Measurements from ENCODE around the gene PSMB9. TPM values are rescaled to one million over a fixed set of nuclear protein-coding genes. Genes with fewer than 3 reads are reported as not detected.

Gene PSMB9
- polyA plus RNA-seq, 1 experiment: 34.8 TPM

- POLR2A ChIA-PET: interaction anchor here (1.1 kb wide), 1 partner anchor 17 kb away, joined by 3 read pairs; the partner anchor contains the start of gene TAP2
- DNase-seq (ENCODE audit: low read depth, low spot score): no peak
- Histone ChIP-seq H3K4me3 (ENCODE audit: low read depth, low read length) (no peak overlapping the region), H3K9me3 (ENCODE audit: control insufficient read depth, insufficient read depth, low read length) (peaks cover 7% of the 10 kb centered on the region; the same call in 1 of the 2 replicates), H3K27me3 (ENCODE audit: control insufficient read depth, insufficient read depth, low read length) (peaks cover 2% of the 10 kb centered on the region), H3K27ac (ENCODE audit: low read depth, low read length) (no peak overlapping the region)
- CTCF ChIA-PET: interaction anchor here (0.6 to 8.0 kb wide), 14 partner anchors 10 to 393 kb away, joined by 3 to 153 read pairs (median 4); partner anchors contain the start of genes BRD2, HLA-DMA and TAP2
- TF ChIP-seq, protein P1, sequence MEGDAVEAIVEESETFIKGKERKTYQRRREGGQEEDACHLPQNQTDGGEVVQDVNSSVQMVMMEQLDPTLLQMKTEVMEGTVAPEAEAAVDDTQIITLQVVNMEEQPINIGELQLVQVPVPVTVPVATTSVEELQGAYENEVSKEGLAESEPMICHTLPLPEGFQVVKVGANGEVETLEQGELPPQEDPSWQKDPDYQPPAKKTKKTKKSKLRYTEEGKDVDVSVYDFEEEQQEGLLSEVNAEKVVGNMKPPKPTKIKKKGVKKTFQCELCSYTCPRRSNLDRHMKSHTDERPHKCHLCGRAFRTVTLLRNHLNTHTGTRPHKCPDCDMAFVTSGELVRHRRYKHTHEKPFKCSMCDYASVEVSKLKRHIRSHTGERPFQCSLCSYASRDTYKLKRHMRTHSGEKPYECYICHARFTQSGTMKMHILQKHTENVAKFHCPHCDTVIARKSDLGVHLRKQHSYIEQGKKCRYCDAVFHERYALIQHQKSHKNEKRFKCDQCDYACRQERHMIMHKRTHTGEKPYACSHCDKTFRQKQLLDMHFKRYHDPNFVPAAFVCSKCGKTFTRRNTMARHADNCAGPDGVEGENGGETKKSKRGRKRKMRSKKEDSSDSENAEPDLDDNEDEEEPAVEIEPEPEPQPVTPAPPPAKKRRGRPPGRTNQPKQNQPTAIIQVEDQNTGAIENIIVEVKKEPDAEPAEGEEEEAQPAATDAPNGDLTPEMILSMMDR (IDR thresholded peaks at IDR 0.05; ENCODE audit: low read depth, low read length): no peak
These were observed 1.6 kb downstream of the PSMB9 start for GRCh38 chr6:32855467-32856174.

DNA sequence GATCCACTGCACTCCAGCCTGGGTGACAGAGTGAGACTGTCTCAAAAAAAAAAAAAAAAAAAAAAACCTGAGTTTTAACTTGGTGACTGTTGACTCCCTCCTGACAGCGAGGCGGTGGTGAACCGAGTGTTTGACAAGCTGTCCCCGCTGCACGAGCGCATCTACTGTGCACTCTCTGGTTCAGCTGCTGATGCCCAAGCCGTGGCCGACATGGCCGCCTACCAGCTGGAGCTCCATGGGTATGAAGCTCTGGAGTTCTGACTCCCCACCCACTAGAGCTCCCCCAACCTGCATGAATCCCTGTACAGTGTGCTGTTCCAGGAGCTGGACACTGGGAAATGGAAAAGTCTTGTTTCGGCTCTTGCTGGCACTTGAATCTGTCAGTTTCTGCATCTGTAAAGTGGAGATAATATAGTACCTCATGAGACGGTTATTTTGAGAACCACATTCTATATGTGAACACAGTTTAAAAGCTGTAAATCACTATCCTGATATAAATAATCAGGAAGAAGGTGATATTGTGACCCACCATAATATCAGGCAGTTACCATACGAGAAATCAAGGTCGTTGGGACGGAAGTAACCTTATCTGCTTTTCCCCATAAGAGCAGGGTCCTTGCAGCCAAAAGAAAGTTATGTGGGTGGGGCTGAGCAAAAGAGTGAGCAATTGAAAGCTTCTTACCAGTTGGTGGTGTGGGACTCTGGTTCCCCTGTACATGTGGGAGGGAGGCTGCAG is 3.3 kb downstream of the PSMB9 start:
- DNase-seq (ENCODE audit: low read depth, low spot score): no peak
- Histone ChIP-seq H3K27ac (ENCODE audit: low read depth, low read length) (no peak overlapping the region), H3K9me3 (ENCODE audit: control insufficient read depth, insufficient read depth, low read length) (peaks cover 7% of the 10 kb centered on the region; the same call in 1 of the 2 replicates), H3K4me3 (ENCODE audit: low read depth, low read length) (no peak overlapping the region), H3K27me3 (ENCODE audit: control insufficient read depth, insufficient read depth, low read length) (peaks cover 2% of the 10 kb centered on the region)
- TF ChIP-seq, protein P1 (IDR thresholded peaks at IDR 0.05; ENCODE audit: low read depth, low read length): no peak
- ChIA-PET CTCF (interaction anchor here (0.6 to 8.0 kb wide), 6 partner anchors 11 to 127 kb away, joined by 3 to 153 read pairs (median 6); partner anchors contain the start of genes HLA-DMA and TAP2), POLR2A (no interaction called here)

DNA sequence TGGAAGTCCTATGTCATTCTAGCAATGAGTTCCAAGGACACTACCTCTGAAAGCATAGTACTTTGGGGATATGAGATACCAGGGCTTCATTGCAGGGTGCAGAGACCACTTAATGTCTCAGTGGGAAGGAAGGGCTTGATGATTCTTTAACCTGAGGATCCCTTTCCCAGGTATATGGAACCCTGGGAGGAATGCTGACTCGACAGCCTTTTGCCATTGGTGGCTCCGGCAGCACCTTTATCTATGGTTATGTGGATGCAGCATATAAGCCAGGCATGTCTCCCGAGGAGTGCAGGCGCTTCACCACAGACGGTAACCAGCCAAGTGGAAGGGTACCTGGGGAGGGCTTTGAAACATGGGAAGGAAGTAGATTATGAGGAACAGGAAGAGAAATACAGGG is 4.2 kb downstream of the PSMB9 start:
- ChIA-PET POLR2A (no interaction called here), CTCF (interaction anchor here (1.0 to 8.0 kb wide), 6 partner anchors 10 to 126 kb away, joined by 3 to 153 read pairs (median 6); partner anchors contain the start of gene TAP2)
- Histone ChIP-seq H3K9me3 (ENCODE audit: control insufficient read depth, insufficient read depth, low read length) (peaks cover 3% of the 10 kb centered on the region; the same call in 1 of the 2 replicates), H3K4me3 (ENCODE audit: low read depth, low read length) (no peak overlapping the region), H3K27ac (ENCODE audit: low read depth, low read length) (no peak overlapping the region), H3K27me3 (ENCODE audit: control insufficient read depth, insufficient read depth, low read length) (peaks cover 2% of the 10 kb centered on the region)
- DNase-seq (ENCODE audit: low read depth, low spot score): no peak
- TF ChIP-seq, protein P1 (IDR thresholded peaks at IDR 0.05; ENCODE audit: low read depth, low read length): no peak

DNA sequence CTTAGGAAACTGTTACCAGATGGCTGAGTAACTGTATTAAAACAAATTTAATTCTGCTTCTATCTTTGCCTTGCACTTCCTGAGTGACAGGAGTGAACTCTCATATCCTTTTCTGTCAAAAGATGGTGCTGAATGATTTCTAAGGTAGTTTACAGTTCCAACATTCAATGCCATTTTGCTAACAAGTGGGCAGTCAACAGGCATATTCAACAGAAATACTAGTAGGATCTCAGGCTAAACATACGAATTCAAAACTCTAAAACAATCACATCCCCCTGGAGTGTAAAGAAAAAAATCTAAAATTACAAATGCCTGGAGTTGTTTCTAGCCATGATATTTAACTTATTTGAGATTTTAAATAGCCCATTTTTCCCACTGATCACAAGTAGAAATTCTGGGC is 6.7 kb downstream of the PSMB9 start:
- H3K27ac ChIP-seq (ENCODE audit: low read depth, low read length): no peak overlapping the region
- no peak for DNase-seq (ENCODE audit: low read depth, low spot score)
- H3K4me3 ChIP-seq (ENCODE audit: low read depth, low read length): no peak overlapping the region
- peaks cover 3% of the 10 kb centered on the region for H3K27me3 ChIP-seq (ENCODE audit: control insufficient read depth, insufficient read depth, low read length)
- CTCF ChIA-PET: interaction anchor here (0.6 to 8.0 kb wide), 7 partner anchors 7 to 606 kb away, joined by 3 to 153 read pairs (median 3); partner anchors contain the start of gene TAP2
- TF ChIP-seq, protein P1 (IDR thresholded peaks at IDR 0.05; ENCODE audit: low read depth, low read length): no peak
- H3K9me3 ChIP-seq (ENCODE audit: control insufficient read depth, insufficient read depth, low read length): no peaks in the 10 kb centered on the region
- POLR2A ChIA-PET: no interaction called here
